HepG2 (cell line): ENCODE data around the gene RAB1B. TPM values are rescaled to one million over a fixed set of nuclear protein-coding genes. Genes with fewer than 3 reads are reported as not detected.
A peak's percentile ranks its signal among the peaks of the same experiment; 100 is the strongest.

Experiments used
- CBFB ChIP-seq: sonication (generic); formaldehyde crosslinking; IDR thresholded peaks from 2 replicates; pipeline ENCODE4 v1.4.0; 2020; ENCODE audit warnings: missing genetic modification reagents
- EED ChIP-seq: sonication (generic); formaldehyde crosslinking; IDR thresholded peaks from 2 replicates; pipeline ENCODE4 v1.5.0; 2020; ENCODE audit warnings: mild to moderate bottlenecking, missing genetic modification reagents
- FOXM1 ChIP-seq: sonication (generic); formaldehyde crosslinking; IDR thresholded peaks from 2 replicates; pipeline ENCODE4 v1.5.0; 2020; ENCODE audit warnings: missing genetic modification reagents
- GLMP ChIP-seq: sonication (generic); formaldehyde crosslinking; IDR thresholded peaks from 2 replicates; pipeline ENCODE4 v1.9.0; 2021; ENCODE audit warnings: missing genetic modification reagents, mild to moderate bottlenecking, borderline replicate concordance
- GTF2F1 ChIP-seq: fragments of 150-350 bp; IDR thresholded peaks from 2 replicates; pipeline ENCODE4 v1.6.1; 2014; ENCODE audit warnings: low read length
- HDAC2 ChIP-seq: sonication (generic); formaldehyde crosslinking; IDR thresholded peaks from 2 replicates; pipeline ENCODE4 v1.4.0; 2020; ENCODE audit warnings: missing genetic modification reagents
- JUNB ChIP-seq: sonication (generic); formaldehyde crosslinking; IDR thresholded peaks from 2 replicates; pipeline ENCODE4 v1.8.0; 2022; ENCODE audit warnings: missing genetic modification reagents, mild to moderate bottlenecking, borderline replicate concordance
- NR1H2 ChIP-seq: sonication (generic); formaldehyde crosslinking; IDR thresholded peaks from 2 replicates; pipeline ENCODE4 v1.8.1; 2022; ENCODE audit warnings: low read depth, missing genetic modification reagents, borderline replicate concordance
- PAX8 ChIP-seq: sonication (generic); formaldehyde crosslinking; IDR thresholded peaks from 2 replicates; pipeline ENCODE4 v1.8.0; 2022; ENCODE audit warnings: mild to moderate bottlenecking, missing genetic modification reagents, borderline replicate concordance
- PLSCR1 ChIP-seq: sonication (generic); formaldehyde crosslinking; IDR thresholded peaks from 2 replicates; pipeline ENCODE4 v1.5.0; 2020; ENCODE audit warnings: missing genetic modification reagents, mild to moderate bottlenecking, borderline replicate concordance
- SMAD1 ChIP-seq: sonication (generic); formaldehyde crosslinking; IDR thresholded peaks from 2 replicates; pipeline ENCODE4 v1.4.0; 2020; ENCODE audit warnings: missing genetic modification reagents, low read depth, mild to moderate bottlenecking, borderline replicate concordance
- SRF ChIP-seq: IDR thresholded peaks from 2 replicates; pipeline ENCODE4 v1.6.1; 2011; ENCODE audit warnings: mild to moderate bottlenecking, low read depth, low read length, moderate library complexity
- TSC22D2 ChIP-seq: sonication (generic); formaldehyde crosslinking; IDR thresholded peaks from 2 replicates; pipeline ENCODE4 v1.5.1; 2020; ENCODE audit warnings: missing genetic modification reagents, mild to moderate bottlenecking, borderline replicate concordance
- ZNF281 ChIP-seq: sonication (generic); formaldehyde crosslinking; IDR thresholded peaks from 2 replicates; pipeline ENCODE4 v1.4.0; 2020; ENCODE audit warnings: missing genetic modification reagents, borderline replicate concordance
- ZNF563 ChIP-seq: sonication (generic); formaldehyde crosslinking; IDR thresholded peaks from 2 replicates; pipeline ENCODE4 v1.8.0; 2022; ENCODE audit warnings: mild to moderate bottlenecking, moderate library complexity, missing genetic modification reagents
- ZNF652 ChIP-seq: IDR thresholded peaks from 2 replicates; pipeline ENCODE4 v1.6.1; 2016; ENCODE audit warnings: low read depth, borderline replicate concordance
- ZNF691 ChIP-seq: sonication (generic); formaldehyde crosslinking; IDR thresholded peaks from 2 replicates; pipeline ENCODE4 v1.4.0; 2020; ENCODE audit warnings: missing genetic modification reagents, low read depth, mild to moderate bottlenecking, borderline replicate concordance
- ZNF703 ChIP-seq: sonication (generic); formaldehyde crosslinking; IDR thresholded peaks from 2 replicates; pipeline ENCODE4 v1.5.1; 2020; ENCODE audit warnings: missing genetic modification reagents, mild to moderate bottlenecking, moderate library complexity, borderline replicate concordance
- polyA plus RNA-seq, 8 experiments: library from polyadenylated mRNA; depleted of rRNA in 3 of 8; stranded (reverse) in 7 of 8; unstranded in 1 of 8; fragments of >200 nt; fragmentation: Illumina TruSeq in 4 of 8; extraction: Trizol in 4 of 8; gene quantifications; 2 replicates each; pipeline versions ENCODE4 v1.2.1 to v1.2.3, GENCODE V29; 2011 to 2016; ENCODE audit warnings: low read depth in 4 of 8, missing spikeins in 1 of 8, mixed read lengths in 1 of 8; ENCODE audit not compliant: insufficient read depth in 1 of 8
- total RNA-seq, 5 experiments: library from RNA; depleted of rRNA; stranded (reverse); fragments of >200 nt; fragmentation: Illumina TruSeq; extraction: Trizol; gene quantifications; 2 replicates each; pipeline ENCODE4 v1.2.3, GENCODE V29; 2016; ENCODE audit warnings: low read depth in 1 of 5
- TF ChIP-seq, protein P1 (sequence below): sonication (generic); formaldehyde crosslinking; IDR thresholded peaks from 2 replicates; pipeline ENCODE4 v1.4.0; 2020; ENCODE audit warnings: missing genetic modification reagents
- TF ChIP-seq, protein P2 (sequence below): sonication (generic); formaldehyde crosslinking; IDR thresholded peaks from 2 replicates; pipeline ENCODE4 v1.4.0; 2020; ENCODE audit warnings: missing genetic modification reagents

Gene RAB1B
- total and polyA plus RNA-seq, 2 of the 13 experiments (the other 11 are each of a cell fraction or from before 2014, with no cell fraction given) = 77.9 to 87.9 TPM

DNA sequence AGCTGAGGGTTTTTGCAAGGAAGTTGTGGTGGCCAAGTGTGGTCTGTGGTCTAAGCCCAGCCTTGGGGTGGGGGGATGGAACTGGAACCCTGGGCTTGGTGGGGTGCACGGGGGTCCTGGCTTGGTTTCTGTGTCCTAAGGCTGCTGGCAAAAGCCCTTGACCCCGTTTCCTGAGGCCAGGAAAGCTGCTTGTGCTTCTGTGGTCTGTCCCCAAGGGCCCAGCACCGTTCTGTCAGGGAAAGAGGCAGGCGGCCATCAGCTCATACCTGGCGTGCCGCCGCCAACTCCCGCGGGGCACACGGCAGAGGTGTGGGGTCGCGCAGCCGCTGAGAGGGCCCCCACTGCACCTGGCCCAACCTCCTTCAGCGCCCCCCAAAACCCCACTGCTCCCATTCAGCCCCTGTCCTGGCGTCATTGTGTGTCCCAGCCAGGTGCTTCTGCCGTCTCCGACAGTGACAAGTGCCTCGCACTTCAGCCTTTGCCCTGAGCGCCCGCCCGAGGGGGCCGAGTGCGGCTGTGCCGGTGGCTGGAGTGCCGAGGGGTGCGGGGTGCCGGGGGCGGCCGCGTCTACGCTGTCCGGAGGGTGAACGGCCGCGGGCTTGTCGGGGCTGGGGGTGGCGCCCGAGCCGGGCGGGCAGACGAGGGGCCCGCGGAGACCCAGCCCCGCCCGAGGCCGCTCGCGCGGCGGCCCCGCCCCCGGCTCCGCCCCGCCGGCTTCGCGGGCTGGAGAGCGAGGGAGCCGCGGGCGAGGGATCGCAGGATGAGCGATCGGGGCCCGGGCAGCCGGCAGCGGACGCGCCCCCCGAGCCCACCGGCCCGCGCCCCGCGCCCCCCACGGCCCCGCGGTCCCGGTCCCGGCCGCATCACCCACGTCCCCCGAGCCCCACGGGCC lies 9.3 kb downstream of the RAB1B start, which contains the start of gene CNIH2 (continued):
- no peak for TF ChIP-seq ZNF281 (CRISPR knock-in tag)
- no peak for TF ChIP-seq ZNF691 (CRISPR knock-in tag)
- TF ChIP-seq SMAD1 (CRISPR knock-in tag) = no peak
- no peak for TF ChIP-seq NR1H2
- no peak for TF ChIP-seq PLSCR1 (CRISPR knock-in tag)
- TF ChIP-seq, protein P1, sequence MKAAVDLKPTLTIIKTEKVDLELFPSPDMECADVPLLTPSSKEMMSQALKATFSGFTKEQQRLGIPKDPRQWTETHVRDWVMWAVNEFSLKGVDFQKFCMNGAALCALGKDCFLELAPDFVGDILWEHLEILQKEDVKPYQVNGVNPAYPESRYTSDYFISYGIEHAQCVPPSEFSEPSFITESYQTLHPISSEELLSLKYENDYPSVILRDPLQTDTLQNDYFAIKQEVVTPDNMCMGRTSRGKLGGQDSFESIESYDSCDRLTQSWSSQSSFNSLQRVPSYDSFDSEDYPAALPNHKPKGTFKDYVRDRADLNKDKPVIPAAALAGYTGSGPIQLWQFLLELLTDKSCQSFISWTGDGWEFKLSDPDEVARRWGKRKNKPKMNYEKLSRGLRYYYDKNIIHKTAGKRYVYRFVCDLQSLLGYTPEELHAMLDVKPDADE (CRISPR knock-in tag) = no peak
- no peak for TF ChIP-seq GLMP (CRISPR knock-in tag)
- TF ChIP-seq EED = no peak
- TF ChIP-seq PAX8 (CRISPR knock-in tag) = no peak
- TF ChIP-seq JUNB (CRISPR knock-in tag) = no peak
- no peak for TF ChIP-seq ZNF652 (CRISPR knock-in tag)
- 0 out of 2 replicates have a peak, but pooled peaks have one; percentile 18 for TF ChIP-seq ZNF563 (CRISPR knock-in tag)
- TF ChIP-seq SRF = no peak
- TF ChIP-seq, protein P2, sequence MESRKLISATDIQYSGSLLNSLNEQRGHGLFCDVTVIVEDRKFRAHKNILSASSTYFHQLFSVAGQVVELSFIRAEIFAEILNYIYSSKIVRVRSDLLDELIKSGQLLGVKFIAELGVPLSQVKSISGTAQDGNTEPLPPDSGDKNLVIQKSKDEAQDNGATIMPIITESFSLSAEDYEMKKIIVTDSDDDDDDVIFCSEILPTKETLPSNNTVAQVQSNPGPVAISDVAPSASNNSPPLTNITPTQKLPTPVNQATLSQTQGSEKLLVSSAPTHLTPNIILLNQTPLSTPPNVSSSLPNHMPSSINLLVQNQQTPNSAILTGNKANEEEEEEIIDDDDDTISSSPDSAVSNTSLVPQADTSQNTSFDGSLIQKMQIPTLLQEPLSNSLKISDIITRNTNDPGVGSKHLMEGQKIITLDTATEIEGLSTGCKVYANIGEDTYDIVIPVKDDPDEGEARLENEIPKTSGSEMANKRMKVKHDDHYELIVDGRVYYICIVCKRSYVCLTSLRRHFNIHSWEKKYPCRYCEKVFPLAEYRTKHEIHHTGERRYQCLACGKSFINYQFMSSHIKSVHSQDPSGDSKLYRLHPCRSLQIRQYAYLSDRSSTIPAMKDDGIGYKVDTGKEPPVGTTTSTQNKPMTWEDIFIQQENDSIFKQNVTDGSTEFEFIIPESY (CRISPR knock-in tag) = peak; percentile 60
- no peak for TF ChIP-seq CBFB (CRISPR knock-in tag)
- TF ChIP-seq TSC22D2 (CRISPR knock-in tag) = no peak
- TF ChIP-seq ZNF703 (CRISPR knock-in tag) = no peak
- no peak for TF ChIP-seq GTF2F1
- no peak for TF ChIP-seq HDAC2 (CRISPR knock-in tag)
- TF ChIP-seq FOXM1 = no peak
